Calu3 (cell line): Measurements from ENCODE around the gene TECTA. TPM values are rescaled to one million over a fixed set of nuclear protein-coding genes. Genes with fewer than 3 reads are reported as not detected.

Experiments used
- BruUV-seq: library from RNA; stranded (reverse); fragments of 400-500 nt; replicated peaks from 2 replicates; lab custom pipeline; 2021; lab: Mats Ljungman, UMichigan
- CTCF ChIA-PET: fragments of 300-600 bp; sonication (Branson Sonifier 250); formaldehyde crosslinking; loops from one replicate; lab custom pipeline; 2022; ENCODE audit warnings: antibody characterized with exemption; lab: Charles Lee
- DNase-seq: peaks from one replicate; pipeline ENCODE4 v3.0.0; 2022
- H3K27ac Mint-ChIP-seq: one replicate; pipeline ENCODE4 v1.8.0; 2022; ENCODE audit warnings: mixed read lengths; ENCODE audit not compliant: unreplicated experiment
- H3K27me3 Mint-ChIP-seq: one replicate; pipeline ENCODE4 v1.8.0; 2022; ENCODE audit warnings: mixed read lengths; ENCODE audit not compliant: unreplicated experiment
- H3K36me3 Mint-ChIP-seq: one replicate; pipeline ENCODE4 v1.8.0; 2022; ENCODE audit warnings: mild to moderate bottlenecking, moderate library complexity, mixed read lengths; ENCODE audit not compliant: insufficient read depth, unreplicated experiment
- H3K4me1 Mint-ChIP-seq: one replicate; pipeline ENCODE4 v1.8.0; 2022; ENCODE audit warnings: mild to moderate bottlenecking, low read depth, mixed read lengths; ENCODE audit not compliant: unreplicated experiment
- H3K4me3 Mint-ChIP-seq: one replicate; pipeline ENCODE4 v1.8.0; 2022; ENCODE audit warnings: mild to moderate bottlenecking, low read depth, moderate library complexity, mixed read lengths; ENCODE audit not compliant: unreplicated experiment
- H3K9me3 Mint-ChIP-seq: one replicate; pipeline ENCODE4 v1.8.0; 2022; ENCODE audit warnings: low read depth, mixed read lengths; ENCODE audit not compliant: unreplicated experiment
- CTCF ChIP-seq: fragments of 200-600 bp; IDR thresholded peaks from one replicate; pipeline ENCODE4 v1.8.0; 2022; ENCODE audit warnings: antibody characterized with exemption; ENCODE audit not compliant: unreplicated experiment
- intact Hi-C: fragments of 100-400 bp; cut with micrococcal nuclease; formaldehyde crosslinking; loops from one replicate; pipeline ENCODE4 v1.10.0; 2022; ENCODE audit not compliant: unreplicated experiment
- total RNA-seq: library from RNA; stranded (reverse); gene quantifications from 2 replicates; pipeline ENCODE4 v1.2.3, GENCODE V29; 2022

TECTA gene
- total RNA-seq, 1 experiment from 2014 or later, result not detected

GRCh38 chr11:121090145-121090721 lies 10.8 kb upstream of the TECTA start:
- no TSS peak for BruUV-seq
- CTCF ChIA-PET, result interaction anchor here (0.6 kb wide), 1 partner anchor 582 kb away, joined by 3 read pairs; no protein-coding TSS in a partner anchor
- no peak overlapping the region for H3K4me3 Mint-ChIP-seq
- no peak for TF ChIP-seq CTCF
- H3K27ac Mint-ChIP-seq, result no peak overlapping the region
- H3K9me3 Mint-ChIP-seq, result peaks cover 4% of the 10 kb centered on the region
- H3K27me3 Mint-ChIP-seq, result no peaks in the 10 kb centered on the region
- H3K36me3 Mint-ChIP-seq, result no peaks in the 10 kb centered on the region
- no peaks in the 10 kb centered on the region for H3K4me1 Mint-ChIP-seq
- no peak for DNase-seq
- intact Hi-C loops, result no loop called here

- no peaks in the 10 kb centered on the region for H3K27me3 Mint-ChIP-seq
- no TSS peak for BruUV-seq
- H3K27ac Mint-ChIP-seq, result no peak overlapping the region
- no peak overlapping the region for H3K4me3 Mint-ChIP-seq
- no peak for TF ChIP-seq CTCF
- intact Hi-C loops, result no loop called here
- no peak for DNase-seq
- CTCF ChIA-PET, result no interaction called here
- H3K4me1 Mint-ChIP-seq, result no peaks in the 10 kb centered on the region
- H3K9me3 Mint-ChIP-seq, result peaks cover 4% of the 10 kb centered on the region
- no peaks in the 10 kb centered on the region for H3K36me3 Mint-ChIP-seq
These were observed 9.4 kb upstream of the TECTA start for GRCh38 chr11:121091492-121092152.

- H3K27ac Mint-ChIP-seq, result no peak overlapping the region
- no peaks in the 10 kb centered on the region for H3K36me3 Mint-ChIP-seq
- CTCF ChIA-PET, result no interaction called here
- BruUV-seq, result no TSS peak
- no peaks in the 10 kb centered on the region for H3K27me3 Mint-ChIP-seq
- no peak overlapping the region for H3K4me3 Mint-ChIP-seq
- intact Hi-C loops, result no loop called here
- no peak for DNase-seq
- peaks cover 4% of the 10 kb centered on the region for H3K9me3 Mint-ChIP-seq
- no peaks in the 10 kb centered on the region for H3K4me1 Mint-ChIP-seq
- TF ChIP-seq CTCF, result no peak
These were observed 5.5 kb upstream of the TECTA start for GRCh38 chr11:121095561-121095960.

- no TSS peak for BruUV-seq
- H3K27ac Mint-ChIP-seq, result no peak overlapping the region
- no peaks in the 10 kb centered on the region for H3K4me1 Mint-ChIP-seq
- H3K27me3 Mint-ChIP-seq, result no peaks in the 10 kb centered on the region
- no peaks in the 10 kb centered on the region for H3K36me3 Mint-ChIP-seq
- no peak overlapping the region for H3K4me3 Mint-ChIP-seq
- intact Hi-C loops, result no loop called here
- no peak for TF ChIP-seq CTCF
- DNase-seq, result no peak
- H3K9me3 Mint-ChIP-seq, result peaks cover 4% of the 10 kb centered on the region
- CTCF ChIA-PET, result no interaction called here
These were observed 1.7 kb upstream of the TECTA start for GRCh38 chr11:121099364-121099763.
